ENCODE results near the gene STK32B.

DNA sequence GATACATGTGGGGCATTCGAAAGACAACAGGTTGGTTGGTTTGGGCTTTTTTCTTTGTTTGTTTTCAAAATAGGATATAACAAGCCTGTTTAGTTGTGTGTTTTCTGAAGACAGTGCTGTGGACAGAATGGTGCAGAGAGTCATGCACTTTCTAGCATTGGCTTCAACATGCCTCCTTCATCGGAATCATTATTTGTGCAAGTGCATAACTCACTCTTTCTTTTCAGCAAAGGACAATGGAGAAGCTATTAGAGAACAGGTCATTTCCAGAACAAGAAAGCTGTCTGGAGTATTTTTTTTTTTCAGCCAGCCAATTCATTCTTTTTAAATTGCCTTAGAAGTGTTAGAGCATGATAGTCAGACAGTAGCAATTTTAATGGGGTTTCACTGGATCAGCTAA lies 225.8 kb downstream of the STK32B start:
- TF ChIP-seq, protein P1, sequence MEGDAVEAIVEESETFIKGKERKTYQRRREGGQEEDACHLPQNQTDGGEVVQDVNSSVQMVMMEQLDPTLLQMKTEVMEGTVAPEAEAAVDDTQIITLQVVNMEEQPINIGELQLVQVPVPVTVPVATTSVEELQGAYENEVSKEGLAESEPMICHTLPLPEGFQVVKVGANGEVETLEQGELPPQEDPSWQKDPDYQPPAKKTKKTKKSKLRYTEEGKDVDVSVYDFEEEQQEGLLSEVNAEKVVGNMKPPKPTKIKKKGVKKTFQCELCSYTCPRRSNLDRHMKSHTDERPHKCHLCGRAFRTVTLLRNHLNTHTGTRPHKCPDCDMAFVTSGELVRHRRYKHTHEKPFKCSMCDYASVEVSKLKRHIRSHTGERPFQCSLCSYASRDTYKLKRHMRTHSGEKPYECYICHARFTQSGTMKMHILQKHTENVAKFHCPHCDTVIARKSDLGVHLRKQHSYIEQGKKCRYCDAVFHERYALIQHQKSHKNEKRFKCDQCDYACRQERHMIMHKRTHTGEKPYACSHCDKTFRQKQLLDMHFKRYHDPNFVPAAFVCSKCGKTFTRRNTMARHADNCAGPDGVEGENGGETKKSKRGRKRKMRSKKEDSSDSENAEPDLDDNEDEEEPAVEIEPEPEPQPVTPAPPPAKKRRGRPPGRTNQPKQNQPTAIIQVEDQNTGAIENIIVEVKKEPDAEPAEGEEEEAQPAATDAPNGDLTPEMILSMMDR (conservative IDR thresholded peaks at IDR 0.05; ENCODE audit: low read length), result no peak
- no peak for TF ChIP-seq EZH2phosphoT487 (IDR thresholded peaks at IDR 0.05; ENCODE audit: borderline replicate concordance)

Measured in Loucy (cell line).